ENCODE data around the gene LIPG. TPM values are rescaled to one million over a fixed set of nuclear protein-coding genes. Genes with fewer than 3 reads are reported as not detected.

Gene LIPG
- total and polyA plus RNA-seq, 2 of the 13 experiments (the other 11 are each of a cell fraction or from before 2014, with no cell fraction given): 0.96 to 10.8 TPM

DNA sequence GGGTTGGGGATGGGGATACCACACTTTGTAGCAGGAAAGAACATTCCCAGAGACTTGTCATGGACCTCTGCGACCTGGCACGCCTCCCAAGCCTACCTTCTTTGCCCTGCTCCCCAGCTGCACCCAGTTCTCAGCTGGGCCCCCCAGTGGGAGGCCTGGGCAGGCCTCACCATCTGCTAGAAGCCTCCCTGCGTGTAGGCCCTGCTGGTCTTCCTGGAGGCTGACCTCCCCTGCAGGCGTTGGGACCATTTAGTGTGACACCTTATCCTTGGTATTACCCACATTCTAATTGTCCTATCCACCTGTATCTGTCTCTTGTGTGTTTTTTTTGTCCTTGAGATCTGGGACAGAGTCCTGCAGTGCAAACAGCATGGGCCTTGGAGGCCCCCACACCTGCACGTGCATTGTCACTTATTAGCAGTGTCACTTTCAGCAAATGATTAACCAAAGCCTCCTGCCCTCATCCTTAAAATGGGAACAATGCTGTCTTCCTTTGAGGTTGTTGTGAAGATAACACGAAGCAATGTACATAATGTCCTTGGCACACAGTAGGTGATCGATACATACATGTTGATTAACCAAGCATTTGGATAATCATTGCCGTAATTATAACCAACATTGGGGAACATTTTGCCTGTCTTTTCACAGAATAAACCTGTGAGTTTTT, 77.2 kb downstream of the LIPG start (continued):
- TF ChIP-seq THAP11 (CRISPR knock-in tag; IDR thresholded peaks at IDR 0.05): peak; percentile 48; the same call in 1 of the 2 replicates
- no peak for TF ChIP-seq ZSCAN12 (CRISPR knock-in tag; IDR thresholded peaks at IDR 0.05)
- TF ChIP-seq E2F2 (CRISPR knock-in tag; IDR thresholded peaks at IDR 0.05; ENCODE audit: borderline replicate concordance): no peak
- TF ChIP-seq HOXA9 (CRISPR knock-in tag; IDR thresholded peaks at IDR 0.05; ENCODE audit: borderline replicate concordance): 0 out of 2 replicates have a peak, but pooled peaks have one; percentile 26
- TF ChIP-seq HBP1 (CRISPR knock-in tag; IDR thresholded peaks at IDR 0.05; ENCODE audit: low read depth): no peak
- TF ChIP-seq, protein P1, sequence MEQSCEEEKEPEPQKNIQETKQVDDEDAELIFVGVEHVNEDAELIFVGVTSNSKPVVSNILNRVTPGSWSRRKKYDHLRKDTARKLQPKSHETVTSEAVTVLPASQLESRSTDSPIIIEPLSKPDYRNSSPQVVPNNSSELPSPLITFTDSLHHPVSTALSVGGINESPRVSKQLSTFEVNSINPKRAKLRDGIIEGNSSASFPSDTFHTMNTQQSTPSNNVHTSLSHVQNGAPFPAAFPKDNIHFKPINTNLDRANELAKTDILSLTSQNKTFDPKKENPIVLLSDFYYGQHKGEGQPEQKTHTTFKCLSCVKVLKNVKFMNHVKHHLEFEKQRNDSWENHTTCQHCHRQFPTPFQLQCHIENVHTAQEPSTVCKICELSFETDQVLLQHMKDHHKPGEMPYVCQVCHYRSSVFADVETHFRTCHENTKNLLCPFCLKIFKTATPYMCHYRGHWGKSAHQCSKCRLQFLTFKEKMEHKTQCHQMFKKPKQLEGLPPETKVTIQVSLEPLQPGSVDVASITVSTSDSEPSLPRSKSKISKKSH (CRISPR knock-in tag; IDR thresholded peaks at IDR 0.05; ENCODE audit: borderline replicate concordance): 0 out of 2 replicates have a peak, but pooled peaks have one; percentile 32
- TF ChIP-seq ZIK1 (CRISPR knock-in tag; IDR thresholded peaks at IDR 0.05; ENCODE audit: borderline replicate concordance, low read depth): no peak
- TF ChIP-seq TMF1 (CRISPR knock-in tag; IDR thresholded peaks at IDR 0.05; ENCODE audit: low read depth): no peak
- TF ChIP-seq SIX4 (CRISPR knock-in tag; IDR thresholded peaks at IDR 0.05): peak; percentile 85
- TF ChIP-seq TCF7 (IDR thresholded peaks at IDR 0.05; ENCODE audit: low read depth): peak; percentile 77
- TF ChIP-seq ARID2 (CRISPR knock-in tag; IDR thresholded peaks at IDR 0.05; ENCODE audit: borderline replicate concordance): 0 out of 2 replicates have a peak, but pooled peaks have one; percentile 56
- peak in 1 of 2 experiments; percentile 19; a peak in 1 of 4 replicates for TF ChIP-seq NR2F1 (CRISPR knock-in tag; IDR thresholded peaks at IDR 0.05)
- TF ChIP-seq ZBTB4 (CRISPR knock-in tag; IDR thresholded peaks at IDR 0.05; ENCODE audit: borderline replicate concordance): no peak
- TF ChIP-seq, protein P2, sequence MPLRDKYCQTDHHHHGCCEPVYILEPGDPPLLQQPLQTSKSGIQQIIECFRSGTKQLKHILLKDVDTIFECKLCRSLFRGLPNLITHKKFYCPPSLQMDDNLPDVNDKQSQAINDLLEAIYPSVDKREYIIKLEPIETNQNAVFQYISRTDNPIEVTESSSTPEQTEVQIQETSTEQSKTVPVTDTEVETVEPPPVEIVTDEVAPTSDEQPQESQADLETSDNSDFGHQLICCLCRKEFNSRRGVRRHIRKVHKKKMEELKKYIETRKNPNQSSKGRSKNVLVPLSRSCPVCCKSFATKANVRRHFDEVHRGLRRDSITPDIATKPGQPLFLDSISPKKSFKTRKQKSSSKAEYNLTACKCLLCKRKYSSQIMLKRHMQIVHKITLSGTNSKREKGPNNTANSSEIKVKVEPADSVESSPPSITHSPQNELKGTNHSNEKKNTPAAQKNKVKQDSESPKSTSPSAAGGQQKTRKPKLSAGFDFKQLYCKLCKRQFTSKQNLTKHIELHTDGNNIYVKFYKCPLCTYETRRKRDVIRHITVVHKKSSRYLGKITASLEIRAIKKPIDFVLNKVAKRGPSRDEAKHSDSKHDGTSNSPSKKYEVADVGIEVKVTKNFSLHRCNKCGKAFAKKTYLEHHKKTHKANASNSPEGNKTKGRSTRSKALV (CRISPR knock-in tag; IDR thresholded peaks at IDR 0.05): no peak
- TF ChIP-seq KDM4B (CRISPR knock-in tag; IDR thresholded peaks at IDR 0.05): no peak; the same call in 1 of the 2 replicates
- peak; percentile 54; the same call in 1 of the 2 replicates for TF ChIP-seq ZNF354B (CRISPR knock-in tag; IDR thresholded peaks at IDR 0.05)
- TF ChIP-seq ZNF235 (CRISPR knock-in tag; IDR thresholded peaks at IDR 0.05; ENCODE audit: borderline replicate concordance): 0 out of 2 replicates have a peak, but pooled peaks have one; percentile 6
- TF ChIP-seq HMG20A (CRISPR knock-in tag; IDR thresholded peaks at IDR 0.05; ENCODE audit: borderline replicate concordance): peak; percentile 68; the same call in 1 of the 2 replicates
- TF ChIP-seq ZNF431 (CRISPR knock-in tag; IDR thresholded peaks at IDR 0.05; ENCODE audit: borderline replicate concordance, low read depth): peak; percentile 48; the same call in 1 of the 2 replicates
